HG03432 (cell line): ENCODE data around the gene AGRP.
A peak's percentile ranks its signal among the peaks of the same experiment; 100 is the strongest.
"Not testable (repeated sequence)": the region's sequence is repeated elsewhere in the genome, so short reads cannot be mapped to it uniquely, and the experiment has no call there.

Source experiments
- ATAC-seq: cut with Tn5 transposase; IDR thresholded peaks from one replicate; pipeline ENCODE4 v1.9.1; 2021; ENCODE audit warnings: mild to moderate bottlenecking, moderate library complexity; ENCODE audit not compliant: unreplicated experiment

Gene AGRP, protein sequence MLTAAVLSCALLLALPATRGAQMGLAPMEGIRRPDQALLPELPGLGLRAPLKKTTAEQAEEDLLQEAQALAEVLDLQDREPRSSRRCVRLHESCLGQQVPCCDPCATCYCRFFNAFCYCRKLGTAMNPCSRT

DNA sequence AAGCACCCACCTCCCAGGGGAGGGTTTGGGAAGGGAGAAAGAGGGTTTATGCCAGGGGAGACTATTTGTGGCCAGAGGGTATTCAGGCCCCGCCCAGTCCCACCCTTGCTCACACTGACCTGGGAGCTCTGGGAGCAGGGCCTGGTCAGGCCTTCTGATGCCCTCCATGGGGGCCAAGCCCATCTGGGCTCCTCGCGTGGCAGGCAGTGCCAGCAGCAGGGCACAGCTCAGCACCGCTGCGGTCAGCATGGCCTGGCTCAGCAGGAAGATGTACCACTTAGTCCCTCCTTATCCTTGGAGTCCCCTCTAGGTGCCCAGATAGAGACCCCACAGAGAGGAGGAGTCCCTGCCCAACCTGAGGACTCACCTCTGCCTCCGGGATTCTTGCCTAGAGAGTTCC lies at the start of gene AGRP:
Gene AGRP, minus strand, starts transcription at position 398 of the 400 bp plus-strand sequence. Its CDS starts 149 bp downstream, at position 249.
- no peak for ATAC-seq

DNA sequence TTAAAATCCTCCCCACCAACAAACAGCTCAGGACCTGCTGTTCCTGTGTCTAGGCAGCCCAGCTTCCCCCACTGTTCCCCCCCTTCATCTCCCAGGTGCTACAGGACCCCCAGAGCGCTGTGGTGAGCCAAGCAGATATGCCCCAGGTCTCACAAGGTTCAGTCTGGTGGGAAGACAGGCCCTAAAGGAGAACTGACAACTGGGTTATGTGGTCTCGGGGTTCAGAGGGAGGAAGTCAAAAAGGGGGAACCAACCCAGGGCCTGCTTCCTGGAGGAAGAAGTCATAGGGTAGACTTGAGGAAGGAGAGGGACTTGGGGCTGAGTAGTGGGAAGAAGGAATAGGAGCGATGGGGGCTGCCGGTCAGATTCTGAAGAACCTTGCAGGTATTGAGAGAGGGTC lies 47.9 kb upstream of the AGRP start:
- no peak for ATAC-seq

DNA sequence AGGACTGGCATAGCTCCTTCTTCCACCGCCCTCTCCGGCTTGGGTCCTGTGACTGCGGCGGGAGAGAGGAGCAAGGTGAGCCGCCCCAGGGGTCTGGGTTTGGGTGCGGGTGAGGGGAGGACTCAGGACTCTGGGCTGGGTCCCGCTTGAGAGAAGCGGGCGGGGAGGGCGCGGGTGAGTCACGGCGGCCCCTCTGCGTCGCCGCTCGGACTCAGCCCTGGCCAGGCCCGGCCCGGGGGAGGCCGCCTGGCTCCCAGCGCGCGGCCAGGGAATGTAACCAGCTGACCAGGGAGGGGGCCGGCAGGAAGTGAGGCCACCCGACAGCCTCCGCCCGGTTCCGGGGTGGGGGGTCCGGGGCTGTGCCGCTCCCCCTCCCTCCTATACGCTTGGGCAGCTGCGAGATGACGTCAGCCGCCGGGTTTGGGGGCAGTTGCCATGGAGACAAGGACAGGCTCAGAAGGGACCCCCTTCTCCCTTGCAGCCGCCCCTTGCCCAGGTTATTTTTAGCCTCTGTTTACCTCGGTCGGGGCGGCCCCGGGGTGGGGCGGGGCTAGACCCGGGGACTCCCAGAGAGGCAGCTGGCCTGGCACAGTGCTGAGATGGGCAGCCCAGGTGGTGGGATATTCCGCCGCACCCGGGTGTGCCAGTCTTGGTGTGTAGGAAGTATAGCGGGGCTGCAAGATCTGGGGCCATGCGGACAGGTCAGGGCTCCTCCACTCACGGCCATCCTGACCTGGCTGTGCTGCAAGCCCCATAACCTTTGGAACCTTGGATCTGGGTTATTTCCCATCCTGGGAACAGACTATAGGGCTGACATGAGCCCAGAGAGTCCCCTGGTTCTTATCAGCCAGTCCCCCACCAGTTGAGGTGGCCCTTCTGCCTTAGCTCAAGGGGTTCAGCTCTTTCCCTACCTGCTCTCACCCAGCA lies 46.9 kb upstream of the AGRP start:
- ATAC-seq = peak; percentile 37

DNA sequence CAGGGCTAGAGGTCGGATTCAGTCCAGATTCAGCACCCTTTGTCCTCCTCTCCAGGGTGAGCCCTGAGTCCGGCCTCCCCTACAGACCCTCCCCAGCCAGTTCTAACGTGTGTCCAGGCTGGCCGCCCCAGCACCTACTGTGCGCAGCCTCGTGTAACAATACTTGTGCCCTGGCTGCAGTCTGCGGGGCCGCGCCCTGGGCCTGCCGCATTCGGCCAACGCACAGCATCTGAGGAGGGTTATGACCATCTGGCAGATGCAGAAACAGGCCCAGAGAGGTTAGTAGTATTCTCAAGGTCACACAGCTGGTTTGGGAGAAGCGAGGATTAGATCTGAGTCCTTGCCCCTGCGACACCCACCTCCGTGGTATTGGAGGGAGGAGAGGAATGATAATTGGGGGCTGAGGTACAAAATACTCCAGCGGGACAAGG lies 46.2 kb upstream of the AGRP start:
- ATAC-seq = no peak

DNA sequence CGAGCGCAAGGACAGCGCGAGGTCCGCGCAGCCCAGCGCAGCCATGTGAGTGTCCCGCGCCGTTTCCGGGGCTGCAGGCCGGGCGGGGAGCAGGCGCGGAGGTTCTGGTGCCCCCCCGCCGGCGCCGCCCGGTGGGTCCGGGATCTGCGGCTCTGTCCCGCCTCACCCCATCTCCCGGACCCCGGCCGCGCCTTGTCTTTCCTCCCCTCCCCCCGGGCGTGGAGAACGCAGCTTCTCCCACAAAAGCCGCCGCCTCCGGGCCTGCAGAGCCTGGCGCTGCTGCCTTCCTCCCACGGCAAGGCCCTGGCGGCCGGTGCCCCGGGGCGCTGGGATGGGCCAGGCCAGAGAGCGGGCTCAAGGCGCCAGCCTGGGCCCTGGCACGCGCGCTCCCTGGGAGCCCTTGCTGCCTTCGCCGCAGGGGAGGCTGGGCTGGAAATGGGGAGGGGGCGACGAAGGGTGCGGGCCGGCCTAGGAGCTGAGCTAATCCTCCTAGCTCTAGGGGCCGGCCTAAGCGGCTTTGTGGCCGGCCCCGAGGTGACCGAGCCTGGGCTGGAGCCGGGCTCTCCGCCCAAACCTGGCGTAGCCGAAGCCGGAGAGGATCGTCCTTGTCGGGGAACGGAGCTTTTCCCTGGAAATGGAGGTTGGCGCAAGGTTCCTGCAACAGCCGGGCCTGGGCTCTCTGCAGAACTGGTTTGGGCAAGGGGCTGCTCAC lies 45.7 kb upstream of the AGRP start:
- peak; percentile 28 for ATAC-seq

DNA sequence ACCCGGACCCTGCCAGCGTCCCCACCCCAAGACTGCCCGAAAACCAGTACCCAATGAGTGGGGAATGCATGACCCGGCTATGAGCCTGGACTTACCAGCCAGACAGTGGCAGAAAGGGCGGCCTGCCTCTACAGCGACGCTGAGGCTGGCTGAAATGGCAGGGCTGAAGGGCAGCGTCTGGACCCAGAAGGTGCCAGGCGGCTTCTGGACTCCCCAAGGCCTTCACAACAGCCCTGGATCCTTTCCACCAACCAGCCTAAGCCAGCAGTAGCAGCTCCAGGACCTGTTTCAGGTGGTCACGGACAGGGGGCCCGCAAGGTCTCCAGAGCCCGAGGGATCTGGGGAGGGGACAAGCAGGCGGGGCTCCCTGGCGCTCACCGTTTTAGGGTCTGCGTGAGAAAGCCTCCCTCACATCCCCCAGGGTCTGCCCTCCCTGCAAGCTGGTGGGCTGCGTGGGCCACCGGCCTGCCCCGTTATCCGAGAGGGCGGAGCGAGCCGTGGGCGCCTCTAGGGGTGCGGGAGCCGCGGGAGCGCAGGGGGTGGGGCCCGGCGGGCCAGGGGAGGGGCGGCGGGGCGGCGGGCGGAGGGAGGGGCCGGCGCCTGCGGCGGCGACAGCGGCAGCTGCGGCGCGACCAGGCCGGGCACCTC lies 45.0 kb upstream of the AGRP start, which contains the start of gene RIPOR1:
Gene RIPOR1, plus strand, starts transcription at position 608 of the 648 bp plus-strand sequence. CDS start 9,618 bp downstream, outside the sequence.
- peak; percentile 32 for ATAC-seq

DNA sequence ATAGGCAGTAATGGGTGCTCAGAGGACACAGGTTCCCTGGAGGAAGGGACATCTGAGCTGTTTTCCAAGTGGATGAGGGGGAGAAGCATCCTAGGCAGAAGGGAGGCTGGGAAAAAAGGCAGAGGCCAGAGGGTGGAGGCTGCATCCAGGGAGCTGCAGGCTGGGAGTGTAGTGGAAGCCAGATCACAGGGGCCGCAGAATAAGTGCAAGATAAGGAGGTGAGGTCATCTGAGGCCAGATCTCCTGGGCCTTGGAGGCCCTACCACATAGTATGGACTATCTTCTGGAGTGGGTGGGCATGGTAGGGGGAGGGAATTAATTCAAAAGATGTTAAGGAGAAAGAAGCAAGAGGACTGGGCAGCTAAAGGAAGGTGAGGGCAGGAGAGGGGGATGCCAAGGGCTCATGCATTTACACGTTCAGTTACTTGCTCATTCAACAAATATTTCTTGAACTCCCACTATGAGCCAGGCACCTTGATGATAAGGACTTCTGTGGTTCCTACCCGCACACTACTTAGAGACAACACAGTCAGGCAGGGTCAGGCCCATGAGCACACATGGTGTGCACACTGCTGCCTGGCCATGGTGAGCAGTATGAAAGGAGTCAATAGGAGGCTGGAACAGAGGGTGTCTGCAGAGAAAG lies 42.9 kb upstream of the AGRP start:
- no peak for ATAC-seq

DNA sequence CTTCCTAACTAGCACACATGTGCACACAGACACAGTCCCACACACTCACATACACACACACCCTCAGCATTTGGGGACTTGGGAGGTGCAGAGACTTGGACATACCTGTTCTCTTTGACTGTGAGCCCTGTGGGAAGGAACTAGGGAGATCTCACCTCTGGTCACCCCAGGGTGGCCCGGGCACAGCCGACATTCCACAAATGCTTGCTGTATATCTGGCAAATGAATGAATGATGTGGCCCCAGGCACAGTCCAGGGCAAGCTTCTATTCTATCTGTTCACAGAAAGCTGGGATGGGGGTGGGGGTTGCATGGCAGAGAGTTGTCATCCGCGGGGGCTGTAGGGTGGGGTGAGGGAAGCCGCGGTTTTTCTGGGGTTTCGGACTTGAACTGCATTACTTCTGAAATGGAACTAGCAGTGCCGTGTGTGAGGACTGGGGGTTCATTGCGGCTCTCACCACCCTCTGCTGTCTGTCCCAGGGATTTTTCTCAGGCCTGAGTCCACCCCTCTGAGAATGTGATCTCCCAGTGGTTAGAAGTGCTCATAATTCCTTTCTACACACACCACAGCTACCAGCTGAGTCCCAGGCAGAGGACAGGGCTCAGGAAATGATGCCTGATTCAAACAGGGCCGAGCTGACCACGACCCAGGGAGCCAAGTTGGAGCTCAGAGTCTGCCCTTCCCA lies 42.0 kb upstream of the AGRP start:
- ATAC-seq = no peak

DNA sequence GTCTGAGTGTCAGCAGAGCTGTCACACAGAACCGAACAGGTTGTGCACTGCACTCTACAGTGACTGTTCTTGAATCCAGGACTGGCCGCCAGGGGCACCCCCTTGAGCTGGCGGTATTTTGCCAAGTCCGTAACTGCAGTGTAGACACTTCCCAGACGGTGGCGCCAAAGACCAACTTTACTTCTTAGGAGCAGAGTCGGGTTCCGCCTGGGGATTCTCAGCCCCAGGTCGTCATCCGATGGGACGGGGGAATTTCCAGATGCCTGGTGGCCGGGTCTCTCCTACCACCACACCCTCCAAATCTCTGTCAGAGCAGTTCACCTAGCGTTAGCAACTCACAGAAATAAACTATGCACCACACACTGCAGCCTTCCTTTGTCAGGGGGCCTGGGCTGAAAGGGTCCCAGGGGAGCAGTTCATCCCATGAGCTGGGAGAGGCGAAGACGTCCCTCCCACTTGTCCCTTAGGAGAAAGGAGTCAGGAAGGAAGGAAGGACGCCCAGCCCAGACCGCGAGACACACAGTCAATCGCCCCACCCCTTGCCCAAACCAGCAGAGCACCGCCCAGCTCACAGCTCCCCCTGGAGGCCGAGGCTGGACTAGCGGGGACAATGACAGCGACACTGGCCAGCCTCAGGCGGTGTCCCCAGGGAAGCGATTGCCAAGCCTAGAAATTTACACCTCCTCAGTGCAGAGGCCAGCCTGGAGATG lies 37.9 kb upstream of the AGRP start:
- ATAC-seq = peak; percentile 69

DNA sequence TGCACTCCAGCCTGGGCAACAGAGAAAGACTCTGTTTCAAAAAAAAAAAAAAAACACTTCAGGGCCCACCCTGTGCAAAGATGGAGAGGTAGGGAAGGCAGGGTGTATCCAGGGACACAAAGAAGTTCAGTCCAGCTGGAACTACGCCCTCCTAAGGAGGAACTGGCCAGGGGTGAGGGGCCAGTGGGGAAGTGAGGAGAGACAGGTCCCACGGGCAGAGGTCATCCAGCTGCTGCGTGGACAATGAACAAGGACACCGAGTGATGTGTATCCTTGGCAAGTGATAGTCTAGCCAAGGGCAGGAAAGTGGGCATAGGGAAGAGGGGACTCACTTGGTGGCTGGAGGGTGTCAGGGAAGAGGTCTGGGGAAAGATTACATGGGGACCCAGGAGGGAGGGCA lies 35.9 kb upstream of the AGRP start:
- no peak for ATAC-seq

DNA sequence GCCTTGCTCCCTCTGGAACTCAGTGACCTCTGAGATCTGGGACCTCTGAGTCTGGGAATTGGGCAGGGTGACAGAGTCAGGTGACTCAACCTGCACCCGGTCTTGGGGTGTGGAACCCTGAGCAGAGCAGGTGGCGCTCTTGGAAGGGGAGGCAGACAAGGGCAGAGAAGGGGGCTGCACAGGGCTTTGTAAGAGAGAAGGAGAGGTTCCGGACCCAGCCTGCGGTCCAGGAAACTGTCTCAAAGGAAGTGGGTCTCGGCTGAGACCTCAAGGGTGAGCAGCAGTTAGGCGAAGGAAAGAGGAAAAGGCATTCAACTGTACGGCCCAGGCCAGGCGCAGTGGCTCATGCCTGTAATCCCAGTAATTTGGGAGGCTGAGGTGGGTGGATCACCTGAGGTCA lies 35.3 kb upstream of the AGRP start:
- ATAC-seq = no peak

DNA sequence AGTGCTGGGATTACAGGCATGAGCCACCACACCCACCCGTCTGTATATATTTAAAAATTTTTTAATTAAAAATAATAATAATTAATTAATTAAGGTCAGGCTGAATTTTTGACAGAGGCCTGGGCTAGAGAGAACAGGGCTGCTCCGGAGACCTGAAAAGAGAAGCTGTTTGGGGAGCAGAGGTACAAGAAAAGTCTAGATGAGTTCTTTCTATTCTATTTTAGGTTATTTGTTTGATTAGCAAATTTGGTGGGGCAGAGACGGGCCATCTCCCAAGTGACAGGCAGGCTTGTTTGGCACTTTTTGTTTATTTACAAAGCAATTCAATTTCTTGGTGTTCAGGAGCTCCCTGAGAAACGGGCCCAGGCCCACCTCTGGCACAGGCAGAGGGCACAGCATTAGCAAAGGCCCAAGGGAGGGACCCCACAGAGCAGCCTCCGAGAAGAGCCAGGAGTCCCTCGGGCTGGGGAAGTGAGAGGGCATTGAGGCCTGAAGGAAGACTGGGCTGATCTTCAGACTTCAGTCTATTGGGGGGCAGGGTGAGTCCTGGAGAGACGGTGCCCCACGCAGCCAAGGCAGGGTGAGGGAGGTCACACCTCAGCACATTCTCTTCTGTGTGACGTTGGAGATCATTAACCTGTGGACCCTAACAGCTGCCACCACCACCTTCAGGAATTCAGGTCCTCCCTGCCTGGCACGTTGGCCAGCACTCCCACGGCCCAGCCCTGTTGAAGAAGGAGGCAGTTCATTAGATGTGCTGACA lies 34.5 kb upstream of the AGRP start:
- ATAC-seq = peak; percentile 44

DNA sequence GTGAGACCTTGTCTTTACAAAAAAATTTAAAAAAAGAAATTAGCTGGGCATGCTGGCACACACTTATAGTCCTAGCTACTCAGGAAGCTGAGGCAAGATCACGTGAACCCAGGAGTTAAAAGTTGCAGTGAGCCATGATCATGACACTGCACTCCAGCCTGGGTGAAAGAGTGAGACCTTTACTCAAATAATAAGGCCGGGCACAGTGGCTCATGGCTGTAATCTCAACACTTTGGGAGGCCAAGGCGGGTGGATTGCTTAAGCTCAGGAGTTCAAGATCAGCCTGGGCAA lies 33.8 kb upstream of the AGRP start:
- ATAC-seq = no peak

DNA sequence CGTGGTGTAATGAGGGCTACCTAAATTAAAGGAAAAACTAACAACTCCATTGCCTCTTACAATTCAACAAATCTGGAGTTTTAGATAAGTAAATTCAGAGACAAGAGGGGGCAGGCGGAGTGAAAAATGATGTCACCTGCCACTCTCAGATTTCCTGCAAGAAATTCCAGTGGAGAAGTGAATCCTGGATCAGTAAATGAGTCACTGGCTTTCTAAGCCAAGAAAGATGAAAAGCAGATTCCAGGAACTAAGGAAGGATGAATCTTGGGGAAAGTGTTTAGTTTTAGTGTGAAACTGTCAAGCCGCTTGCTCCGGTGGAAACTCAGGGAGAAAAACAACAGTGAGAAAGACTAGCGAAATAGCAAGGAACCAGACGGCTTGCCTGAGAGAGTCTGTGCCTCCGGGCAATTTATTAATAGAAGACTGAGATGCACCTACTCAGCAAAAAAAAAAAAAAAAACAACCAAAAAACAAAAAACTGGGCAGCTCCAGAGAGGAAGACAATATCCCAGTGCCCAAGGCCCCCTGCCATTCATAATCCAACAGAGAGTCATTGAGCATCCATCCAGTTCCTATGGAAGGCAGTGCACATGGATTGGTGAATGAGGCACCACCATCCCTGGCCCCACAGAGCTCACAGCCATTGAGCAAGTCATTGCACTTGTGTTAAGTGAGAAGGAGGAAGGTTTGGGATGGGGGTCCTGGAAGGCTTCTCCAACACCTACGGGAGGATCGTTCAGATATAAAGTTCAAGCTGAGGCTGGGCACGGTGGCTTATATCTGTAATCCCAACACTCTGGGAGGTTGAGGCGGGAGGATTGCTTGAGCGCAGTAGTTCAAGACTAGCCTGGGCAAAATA lies 33.2 kb upstream of the AGRP start:
- ATAC-seq = no peak

DNA sequence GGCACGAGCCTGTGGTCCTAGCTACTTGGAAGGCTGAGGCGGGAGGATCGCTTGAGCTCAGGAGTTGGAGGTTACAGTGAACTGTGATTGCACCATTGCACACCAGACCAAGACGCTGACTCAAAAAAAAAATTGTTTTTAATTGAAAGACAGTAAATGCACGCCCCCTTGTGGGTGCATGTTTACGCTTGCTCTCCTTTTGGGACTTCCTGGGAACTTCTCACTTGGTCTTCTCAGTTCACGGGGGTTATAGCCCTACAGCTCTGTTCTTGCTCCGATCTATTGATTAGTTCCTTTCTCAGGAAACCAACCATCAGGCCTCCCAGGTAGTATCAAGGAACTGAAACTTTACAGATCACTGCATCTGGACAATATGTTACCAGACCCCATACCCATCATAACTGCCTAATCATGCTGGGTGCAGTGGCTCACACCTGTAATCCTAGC lies 31.1 kb upstream of the AGRP start:
- peak; percentile 48 for ATAC-seq

DNA sequence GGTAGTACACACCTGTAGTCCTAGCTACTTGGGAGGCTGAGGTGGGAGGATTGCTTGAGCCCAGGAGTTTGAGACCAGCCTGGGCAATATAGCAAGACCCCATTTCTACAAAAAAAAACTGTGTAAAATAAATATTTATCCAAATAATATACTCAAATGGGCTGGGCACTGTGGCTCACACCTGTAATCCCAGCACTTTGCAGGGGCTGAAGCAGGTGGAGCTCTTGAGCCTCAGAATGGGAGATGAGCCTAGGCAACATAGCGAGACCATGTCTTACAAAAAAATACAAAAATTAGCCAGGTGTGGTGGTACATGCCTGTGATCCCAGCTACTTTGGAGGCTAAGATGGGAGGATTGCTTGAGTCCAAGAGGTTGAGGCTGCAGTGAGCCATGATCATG lies 30.5 kb upstream of the AGRP start:
- not testable (repeated sequence) for ATAC-seq

DNA sequence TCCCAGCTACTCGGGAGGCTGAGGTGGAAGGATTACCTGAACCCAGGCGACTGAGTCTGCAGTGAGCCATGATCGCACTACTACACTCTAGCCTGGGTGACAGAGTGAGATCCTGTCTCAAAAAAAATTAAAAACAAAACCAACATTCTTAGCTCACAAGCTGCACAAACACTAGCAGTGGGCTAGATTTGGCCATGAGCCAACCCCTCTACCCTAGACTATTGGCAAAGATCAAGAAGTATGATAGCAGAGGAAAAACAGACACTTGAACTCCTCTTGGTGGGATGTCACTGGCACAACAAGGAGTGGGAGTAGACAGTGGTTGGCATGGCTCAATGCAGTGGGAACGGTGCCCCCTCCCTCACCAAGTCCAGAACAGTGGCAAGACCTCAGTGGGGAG lies 25.7 kb upstream of the AGRP start:
- no peak for ATAC-seq

DNA sequence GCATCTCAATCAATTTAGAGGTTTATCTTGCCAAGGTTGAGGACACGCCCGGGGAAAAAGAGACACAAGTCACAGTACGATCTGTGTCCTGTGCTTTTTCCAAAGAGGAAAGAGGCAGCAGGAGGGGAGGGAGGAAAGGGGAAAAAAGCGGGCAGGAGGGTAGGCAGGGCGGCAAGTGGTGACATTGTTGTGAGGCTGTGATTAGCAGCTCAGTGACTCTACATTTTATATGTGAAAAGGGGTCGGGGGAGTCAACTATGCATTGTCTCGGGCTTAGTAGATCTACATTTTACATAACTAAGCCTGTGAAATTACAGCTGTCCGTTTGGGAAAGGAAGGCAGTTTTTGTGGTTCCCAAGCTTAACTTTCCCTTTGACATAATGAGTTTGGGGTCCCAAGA lies 23.1 kb upstream of the AGRP start:
- no peak for ATAC-seq
